GM13976 (cell line): ENCODE measurements around the gene ASF1B.
A peak's percentile ranks its signal among the peaks of the same experiment; 100 is the strongest.
"Not testable (repeated sequence)": the region's sequence is repeated elsewhere in the genome, so short reads cannot be mapped to it uniquely, and the experiment has no call there.

Experiments used
- DNase-seq: peaks from one replicate; pipeline ENCODE4 v3.0.0; 2012; ENCODE audit warnings: low spot score
- in situ Hi-C: fragments of 300-500 bp; cut with MboI; formaldehyde crosslinking; loops from one replicate; pipeline ENCODE4 v1.12.0; 2022; ENCODE audit warnings: low sequenced_read_pairs, mixed read lengths, inconsistent platforms; ENCODE audit not compliant: unreplicated experiment
- TF ChIP-seq, protein P1 (sequence below): IDR thresholded peaks from 2 replicates; pipeline ENCODE4 v1.5.1; 2012; ENCODE audit warnings: borderline replicate concordance, mild to moderate bottlenecking; ENCODE audit not compliant: insufficient read depth; ENCODE audit errors: extremely low read depth, missing control alignments, control extremely low read depth

ASF1B gene

GRCh38 chr19:14147797-14148605, 11.6 kb upstream of the ASF1B start:
- peak; percentile 83 for DNase-seq
- in situ Hi-C loops = no loop called here
- TF ChIP-seq, protein P1, sequence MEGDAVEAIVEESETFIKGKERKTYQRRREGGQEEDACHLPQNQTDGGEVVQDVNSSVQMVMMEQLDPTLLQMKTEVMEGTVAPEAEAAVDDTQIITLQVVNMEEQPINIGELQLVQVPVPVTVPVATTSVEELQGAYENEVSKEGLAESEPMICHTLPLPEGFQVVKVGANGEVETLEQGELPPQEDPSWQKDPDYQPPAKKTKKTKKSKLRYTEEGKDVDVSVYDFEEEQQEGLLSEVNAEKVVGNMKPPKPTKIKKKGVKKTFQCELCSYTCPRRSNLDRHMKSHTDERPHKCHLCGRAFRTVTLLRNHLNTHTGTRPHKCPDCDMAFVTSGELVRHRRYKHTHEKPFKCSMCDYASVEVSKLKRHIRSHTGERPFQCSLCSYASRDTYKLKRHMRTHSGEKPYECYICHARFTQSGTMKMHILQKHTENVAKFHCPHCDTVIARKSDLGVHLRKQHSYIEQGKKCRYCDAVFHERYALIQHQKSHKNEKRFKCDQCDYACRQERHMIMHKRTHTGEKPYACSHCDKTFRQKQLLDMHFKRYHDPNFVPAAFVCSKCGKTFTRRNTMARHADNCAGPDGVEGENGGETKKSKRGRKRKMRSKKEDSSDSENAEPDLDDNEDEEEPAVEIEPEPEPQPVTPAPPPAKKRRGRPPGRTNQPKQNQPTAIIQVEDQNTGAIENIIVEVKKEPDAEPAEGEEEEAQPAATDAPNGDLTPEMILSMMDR = peak; percentile 56

DNA sequence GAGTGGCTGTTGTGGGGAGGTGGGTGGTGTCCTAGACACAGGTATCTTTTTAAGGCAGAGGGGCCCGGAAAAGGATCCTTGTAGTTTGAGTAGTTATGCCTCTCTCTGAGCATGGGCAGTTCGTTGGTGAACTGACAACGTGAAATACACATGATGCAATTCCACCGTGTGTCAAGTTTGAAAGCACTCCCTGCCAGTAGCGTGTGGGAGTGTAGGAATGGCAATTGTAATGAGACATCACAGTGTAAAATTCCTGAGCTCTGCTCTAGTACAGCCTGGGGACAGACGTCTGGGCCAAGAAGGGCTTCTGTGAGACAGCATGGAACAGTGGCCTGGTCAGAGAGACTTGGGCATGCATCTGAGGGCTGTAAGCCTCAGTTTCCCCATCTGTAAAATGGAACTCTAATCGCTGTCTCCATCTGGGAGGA, 10.4 kb upstream of the ASF1B start:
- DNase-seq = no peak
- in situ Hi-C loops = no loop called here
- TF ChIP-seq, protein P1 = no peak

DNA sequence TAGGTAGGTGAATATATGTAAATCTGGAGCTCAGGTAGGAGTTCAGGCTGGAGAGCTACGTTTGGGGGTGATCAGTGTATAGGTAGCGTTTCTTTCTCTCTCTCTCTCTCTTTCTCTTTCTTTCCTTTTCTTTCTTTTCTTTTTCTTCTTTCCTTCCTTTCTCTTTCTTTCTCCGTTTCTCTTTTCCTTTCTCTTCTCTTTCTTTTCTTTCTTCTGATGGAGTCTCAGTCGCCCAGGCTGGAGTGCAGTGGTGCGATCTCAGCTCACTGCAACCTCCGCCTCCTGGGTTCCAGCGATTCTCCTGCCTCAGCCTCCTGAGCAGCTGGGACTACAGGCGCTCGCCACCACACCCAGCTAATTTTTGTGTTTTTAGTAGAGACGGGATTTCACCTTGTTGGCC, 9.8 kb upstream of the ASF1B start:
- in situ Hi-C loops, DNase-seq: not testable (repeated sequence)

DNA sequence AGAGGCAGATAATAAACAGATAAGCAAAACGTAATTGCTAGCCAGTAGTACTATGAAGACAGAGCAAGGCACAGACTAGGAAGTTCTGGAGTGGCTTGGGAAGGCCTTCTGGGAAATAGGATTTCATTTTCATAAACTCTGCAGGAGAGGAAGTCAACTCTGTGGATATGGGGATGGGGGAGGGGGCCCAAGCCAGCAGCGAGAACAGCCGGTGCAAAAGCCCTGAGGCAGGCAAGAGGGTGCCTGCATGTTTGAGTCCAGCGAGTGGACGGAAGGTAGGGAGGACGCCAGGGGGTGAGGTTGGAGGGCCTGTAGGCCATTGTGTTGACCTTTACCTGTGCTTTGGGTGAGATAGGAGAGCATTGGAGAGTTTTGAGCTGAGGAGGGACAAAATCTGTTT, 9.0 kb upstream of the ASF1B start:
- in situ Hi-C loops = no loop called here
- no peak for DNase-seq
- TF ChIP-seq, protein P1 = no peak

- in situ Hi-C loops = no loop called here
- no peak for DNase-seq
- TF ChIP-seq, protein P1 = no peak
Measured at GRCh38 chr19:14142262-14143190, 6.1 kb upstream of the ASF1B start.

- TF ChIP-seq, protein P1 = no peak
- no peak for DNase-seq
- in situ Hi-C loops = no loop called here
Measured at GRCh38 chr19:14141041-14141440, 4.7 kb upstream of the ASF1B start.

GRCh38 chr19:14139944-14140343, 3.6 kb upstream of the ASF1B start:
- no peak for DNase-seq
- in situ Hi-C loops = no loop called here
- TF ChIP-seq, protein P1 = no peak
